Stromal cell of bone marrow (primary cell): Measurements from ENCODE around the gene RBM33.

Source experiments
- DNase-seq: peaks from one replicate; pipeline ENCODE4 v3.0.0-alpha.2; 2012; ENCODE audit warnings: low read depth

Gene RBM33

DNA sequence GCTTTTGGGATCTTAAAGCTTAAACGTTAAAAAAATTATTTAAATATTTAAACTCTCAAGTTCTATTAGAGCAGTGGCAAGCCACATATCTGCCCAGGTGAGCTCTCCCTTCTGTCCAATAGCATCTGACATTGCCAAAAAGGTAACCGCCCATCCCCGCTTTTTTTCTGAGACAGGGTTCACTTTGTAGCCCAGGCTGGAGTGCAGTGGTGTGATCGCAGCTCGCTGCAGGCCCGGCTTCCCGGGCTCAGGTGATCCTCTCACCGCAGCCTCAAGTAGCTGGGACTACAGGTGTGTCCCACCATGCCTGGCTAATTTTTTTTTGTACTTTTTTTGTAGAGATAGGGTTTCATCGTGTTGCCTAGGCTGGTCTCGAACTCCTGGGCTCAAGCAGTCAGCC is 83.2 kb downstream of the RBM33 start:
- DNase-seq = no peak

DNA sequence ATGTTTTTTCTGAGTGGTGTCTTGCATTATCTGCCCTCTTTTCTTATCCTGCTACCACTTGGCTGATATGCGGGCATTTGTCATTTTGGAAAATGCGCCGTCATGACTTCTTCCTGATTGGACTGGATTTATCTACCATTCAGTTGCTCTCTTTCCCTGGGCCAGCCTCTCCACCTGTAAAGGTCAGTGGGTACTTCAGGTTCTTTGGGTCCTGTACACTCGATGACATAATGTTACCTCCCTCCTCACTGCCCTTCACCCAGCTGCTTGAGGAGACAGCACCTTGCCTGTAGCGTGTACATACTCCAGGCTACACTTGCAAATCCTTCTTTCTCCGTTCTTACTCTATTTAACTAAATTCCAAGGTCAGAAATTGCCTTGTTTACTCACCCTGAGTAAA is 83.7 kb downstream of the RBM33 start:
- no peak for DNase-seq

DNA sequence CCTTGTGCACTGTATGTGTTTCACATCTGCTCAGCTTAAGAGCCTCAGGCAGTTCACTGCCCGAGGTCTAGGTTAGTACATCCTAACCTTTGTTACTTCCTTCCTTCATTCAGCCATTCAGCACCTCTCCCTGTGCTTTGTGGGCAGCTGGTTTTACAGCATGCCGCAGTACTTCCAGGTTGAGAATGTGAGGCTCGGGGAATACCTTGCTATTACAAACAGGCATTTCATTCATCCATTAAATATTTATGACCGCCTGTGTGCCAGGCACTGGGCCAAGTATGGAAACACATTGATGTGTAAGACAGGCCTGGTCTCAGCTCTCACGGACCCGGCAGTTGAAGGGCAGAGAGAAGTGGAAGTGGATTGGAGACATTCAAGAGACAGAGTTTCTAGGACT is 85.4 kb downstream of the RBM33 start:
- no peak for DNase-seq

DNA sequence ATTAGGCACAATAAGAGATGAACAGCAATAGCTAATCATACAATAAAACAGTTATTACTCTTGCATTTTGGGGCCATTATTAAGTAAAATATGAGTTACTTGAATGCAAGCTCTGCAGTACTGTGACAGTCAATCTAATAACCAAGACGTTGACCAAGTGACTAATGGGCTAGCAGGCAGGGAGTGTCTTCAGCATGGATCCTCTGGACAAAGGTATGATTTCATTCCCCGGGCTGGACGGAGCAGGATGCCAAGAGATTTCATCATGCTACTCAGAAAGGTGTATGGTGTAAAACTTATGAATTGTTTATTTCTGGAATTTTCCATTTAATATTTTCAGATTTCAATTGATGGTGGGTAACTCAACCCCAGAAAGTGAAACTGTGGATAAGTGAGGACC is 86.9 kb downstream of the RBM33 start:
- no peak for DNase-seq

DNA sequence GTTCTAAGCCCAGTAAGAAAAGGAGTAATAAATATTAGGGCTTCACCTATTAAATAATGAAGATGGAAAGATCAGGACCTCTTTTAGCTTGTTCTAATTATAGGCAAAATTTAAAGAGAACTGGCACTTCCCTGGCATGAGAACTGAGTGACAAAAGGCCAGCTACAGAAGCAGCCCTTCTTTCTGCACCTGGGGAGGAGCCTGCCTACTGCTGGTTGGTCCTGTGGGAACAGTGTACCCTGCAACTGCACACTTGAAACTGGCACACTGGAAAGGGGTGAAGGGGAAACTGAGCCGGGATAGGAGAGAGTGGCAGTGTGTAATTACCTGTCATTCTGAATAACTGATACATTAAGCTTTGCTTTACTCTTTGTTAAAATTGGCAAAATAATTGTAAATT is 87.4 kb downstream of the RBM33 start:
- DNase-seq = no peak

DNA sequence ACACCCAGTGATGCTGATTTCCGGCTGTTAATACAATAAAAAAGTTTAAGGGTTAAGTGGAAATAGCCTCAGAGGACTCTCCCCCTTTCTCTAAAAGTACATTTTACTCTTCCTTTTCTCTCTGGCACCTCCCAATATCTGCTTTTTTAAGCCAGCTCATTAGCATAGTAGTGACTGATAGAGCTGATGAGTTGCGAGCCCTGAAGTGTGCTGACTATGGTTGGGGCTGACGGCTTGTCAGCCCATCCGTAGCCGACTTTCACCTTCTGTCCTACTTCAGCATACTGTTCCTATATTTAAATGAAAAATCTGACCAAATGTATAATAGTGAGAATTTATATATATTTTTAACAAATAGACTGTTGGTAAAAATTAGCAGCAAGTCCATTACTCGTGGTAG is 87.8 kb downstream of the RBM33 start:
- no peak for DNase-seq

DNA sequence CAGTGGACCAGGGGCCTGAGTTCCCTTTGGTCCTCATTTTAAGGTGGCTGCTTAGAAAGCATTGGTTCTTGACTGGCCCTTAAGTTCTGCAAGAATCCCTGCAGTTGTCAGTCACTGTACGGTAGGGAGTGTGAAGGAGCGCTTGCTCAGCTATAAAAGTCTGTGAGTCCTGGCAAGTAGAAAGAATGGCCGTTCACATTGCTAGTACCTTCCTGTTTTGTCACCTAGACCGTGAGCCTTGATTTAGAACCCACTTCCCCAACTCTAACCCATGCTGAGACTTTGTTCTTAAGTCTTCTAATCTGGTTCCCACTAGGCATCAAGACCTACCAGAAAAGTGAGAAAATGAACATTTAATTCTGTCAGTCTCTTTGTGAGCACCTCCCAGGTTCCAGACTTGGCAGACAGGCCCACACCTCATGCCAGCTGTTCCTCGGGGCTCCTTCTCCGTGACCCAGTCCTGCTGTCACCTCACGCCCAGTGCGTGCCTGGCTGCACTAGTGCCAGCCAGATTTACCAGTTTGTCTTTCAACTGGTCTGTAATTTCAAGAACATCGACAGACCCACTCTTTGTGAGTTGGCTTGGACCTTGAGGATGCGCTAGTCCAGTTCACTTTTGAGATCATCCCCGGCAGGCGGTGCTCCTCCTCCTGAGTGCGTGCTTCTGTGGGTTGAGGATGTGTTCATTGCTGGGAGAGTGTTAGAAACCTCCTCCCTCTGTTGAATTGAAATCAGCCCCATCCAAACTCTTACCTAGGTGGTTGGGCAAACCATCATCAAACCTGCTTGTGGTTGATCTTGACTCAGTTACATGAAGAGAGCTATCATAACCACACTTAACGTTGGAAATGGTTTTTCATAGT is 89.4 kb downstream of the RBM33 start:
- no peak for DNase-seq

DNA sequence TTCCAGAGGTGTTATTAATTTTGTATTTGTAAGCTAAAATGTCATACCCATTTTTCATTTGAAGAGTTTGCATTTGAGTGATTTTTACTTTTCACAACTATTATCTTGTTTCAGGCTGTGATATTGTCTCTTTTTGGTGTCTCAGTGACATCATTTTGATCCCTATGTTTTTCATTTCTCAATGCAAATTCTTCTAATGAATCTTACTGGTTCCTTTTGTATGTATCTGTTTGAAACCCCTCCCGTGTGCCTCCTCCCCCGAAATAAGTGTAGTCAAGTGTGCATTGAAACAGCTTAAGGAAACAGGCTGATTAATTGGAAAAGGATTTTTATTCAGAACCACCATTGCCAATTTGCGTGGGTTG is 90.0 kb downstream of the RBM33 start:
- DNase-seq = no peak

DNA sequence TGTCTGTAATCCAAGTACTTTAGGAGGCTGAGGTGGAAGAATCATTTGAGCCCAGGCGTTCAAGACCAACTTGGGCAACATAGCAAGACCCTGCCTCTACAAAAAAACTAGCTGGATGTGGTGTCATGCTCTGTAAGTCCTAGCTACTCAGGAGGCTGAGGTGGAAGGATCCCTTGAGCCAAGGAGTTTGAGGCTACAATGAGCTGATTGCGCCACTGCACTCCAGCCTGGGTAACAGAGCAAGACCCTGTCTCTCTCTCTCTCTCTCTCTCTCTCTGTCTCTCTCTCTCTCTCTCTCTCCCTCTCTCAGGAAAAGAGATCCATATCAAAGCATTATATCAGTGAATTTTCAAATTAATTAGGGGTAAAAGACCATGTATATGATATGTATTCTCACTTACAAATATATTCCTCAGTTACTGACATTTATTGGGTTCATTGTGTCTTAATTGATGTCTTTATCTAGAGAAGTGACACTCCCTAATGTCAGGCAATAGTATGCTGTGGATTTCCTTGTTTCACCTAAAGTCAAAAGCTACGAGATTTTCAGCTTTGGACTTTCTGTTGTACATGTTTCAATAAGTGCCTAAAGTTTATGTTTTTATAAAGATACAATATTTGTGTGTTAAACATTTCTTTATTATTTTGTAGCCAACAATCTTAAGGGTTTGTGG is 91.1 kb downstream of the RBM33 start:
- no peak for DNase-seq

DNA sequence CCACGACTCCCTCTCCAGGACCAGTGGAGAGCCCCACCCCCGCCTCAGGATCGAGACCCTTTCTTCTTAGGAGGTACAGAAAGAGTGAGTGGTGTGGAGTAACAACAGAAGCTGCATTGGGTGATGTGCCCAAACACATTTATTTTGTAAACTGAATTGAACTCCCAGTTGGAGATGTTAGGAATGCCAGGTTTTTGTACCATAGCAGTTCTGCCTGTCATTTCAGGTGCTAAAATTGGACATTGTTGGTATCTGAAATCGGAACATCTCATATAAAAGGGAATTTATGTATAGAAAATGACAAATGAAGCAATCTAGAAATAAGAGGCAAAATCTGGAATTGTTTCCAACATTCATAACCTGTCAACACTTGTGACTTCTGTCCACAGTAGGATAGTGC is 93.1 kb downstream of the RBM33 start:
- DNase-seq = no peak

DNA sequence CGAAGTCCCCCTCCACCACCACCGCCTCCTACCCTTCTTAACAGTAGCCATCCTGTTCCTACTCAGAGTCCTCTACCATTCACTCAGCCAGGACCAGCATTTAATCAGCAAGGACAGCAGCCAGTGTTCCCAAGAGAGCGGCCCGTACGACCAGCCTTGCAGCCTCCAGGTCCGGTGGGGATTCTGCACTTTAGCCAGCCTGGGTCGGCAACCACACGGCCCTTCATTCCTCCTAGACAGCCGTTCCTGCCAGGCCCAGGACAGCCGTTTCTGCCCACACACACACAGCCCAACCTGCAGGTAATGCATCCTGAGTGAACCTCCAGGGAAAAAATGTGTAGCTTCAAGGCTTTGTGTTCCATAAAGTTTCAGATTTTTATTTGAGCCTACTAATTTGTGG is 93.6 kb downstream of the RBM33 start:
- DNase-seq = no peak

DNA sequence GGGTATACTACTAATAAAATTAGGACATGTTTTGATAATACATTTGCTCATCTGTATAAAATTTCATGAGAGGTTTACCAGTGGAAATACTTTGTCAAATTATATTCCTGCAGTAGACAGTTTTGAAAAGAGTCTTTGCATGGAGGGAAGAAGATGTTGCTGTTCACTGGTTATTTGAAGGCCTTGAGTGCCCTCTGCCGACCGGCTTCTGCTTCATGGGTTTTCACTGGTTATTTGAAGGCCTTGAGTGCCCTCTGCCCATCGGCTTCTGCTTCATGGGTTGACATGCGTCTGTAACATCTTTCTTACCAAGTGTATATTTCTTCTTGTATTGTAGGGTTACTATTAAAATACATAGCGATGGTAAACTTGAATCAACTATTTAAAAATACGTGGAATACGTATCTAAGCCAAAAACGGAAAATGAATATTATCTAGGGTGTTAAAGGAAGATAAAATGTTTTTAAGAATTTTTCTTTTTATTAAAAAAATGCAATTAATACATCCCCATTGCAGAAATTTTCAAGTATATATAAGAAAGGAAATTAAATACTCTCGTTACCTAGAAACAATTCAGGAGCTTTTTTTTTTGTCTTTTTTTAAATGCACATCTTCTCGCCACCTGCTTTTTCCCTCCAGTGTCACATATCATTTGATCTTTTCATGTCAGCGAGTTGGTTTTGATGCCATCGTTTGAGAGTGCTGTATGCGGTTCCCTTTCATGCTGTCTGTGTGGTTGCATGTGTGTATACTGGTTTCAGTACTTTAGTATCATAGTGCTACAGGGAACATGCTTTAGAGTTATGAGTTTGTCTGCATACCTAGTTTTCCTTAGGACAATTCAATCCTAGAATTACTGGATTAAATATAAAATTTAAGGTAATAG is 94.4 kb downstream of the RBM33 start:
- peak; percentile 66 for DNase-seq

DNA sequence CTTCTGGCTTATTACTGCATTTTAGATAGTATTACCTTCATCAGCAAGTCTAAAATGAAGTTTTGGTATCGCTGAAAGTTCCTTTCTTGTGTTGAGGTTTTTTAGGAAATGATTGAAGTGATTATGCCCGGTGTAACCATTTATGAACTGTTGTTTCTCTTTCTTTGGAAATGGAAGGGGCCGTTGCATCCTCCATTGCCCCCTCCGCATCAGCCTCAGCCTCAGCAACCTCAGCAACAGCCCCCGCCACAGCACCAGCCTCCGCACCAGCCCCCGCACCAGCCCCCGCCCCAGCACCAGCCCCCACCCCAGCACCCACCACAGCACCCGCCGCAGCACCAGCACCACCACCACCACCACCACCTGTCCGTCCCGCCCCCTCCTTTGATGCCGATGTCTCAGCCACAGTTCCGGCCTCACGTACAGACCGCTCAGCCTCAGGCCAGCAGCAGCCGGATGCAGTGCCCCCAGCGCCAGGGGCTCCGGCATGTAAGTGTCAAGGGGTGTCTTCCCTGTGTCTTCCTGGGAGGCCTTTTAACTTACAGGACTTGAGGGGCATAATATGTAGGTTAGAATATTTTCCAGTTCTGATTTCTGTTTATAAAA is 95.2 kb downstream of the RBM33 start:
- DNase-seq = no peak

DNA sequence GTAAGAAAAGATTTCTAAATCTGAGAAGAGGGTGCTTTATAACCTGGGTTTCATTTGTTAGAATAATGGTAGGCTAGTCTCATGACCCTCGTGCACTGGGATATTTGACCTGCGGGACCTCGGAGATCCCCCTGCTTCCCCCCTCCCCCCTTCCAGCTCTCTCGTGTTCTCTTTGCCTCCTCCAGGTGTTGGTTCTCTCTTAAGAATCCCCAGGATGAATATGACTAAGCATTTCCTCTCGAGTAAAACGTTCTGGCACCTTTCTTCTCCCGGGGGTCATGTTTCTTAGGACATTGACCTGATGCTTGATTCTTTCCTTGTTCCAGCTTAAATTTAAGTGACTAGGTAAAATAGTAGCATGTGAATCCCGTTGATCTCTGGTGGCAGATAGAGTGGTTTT is 96.6 kb downstream of the RBM33 start:
- no peak for DNase-seq

DNA sequence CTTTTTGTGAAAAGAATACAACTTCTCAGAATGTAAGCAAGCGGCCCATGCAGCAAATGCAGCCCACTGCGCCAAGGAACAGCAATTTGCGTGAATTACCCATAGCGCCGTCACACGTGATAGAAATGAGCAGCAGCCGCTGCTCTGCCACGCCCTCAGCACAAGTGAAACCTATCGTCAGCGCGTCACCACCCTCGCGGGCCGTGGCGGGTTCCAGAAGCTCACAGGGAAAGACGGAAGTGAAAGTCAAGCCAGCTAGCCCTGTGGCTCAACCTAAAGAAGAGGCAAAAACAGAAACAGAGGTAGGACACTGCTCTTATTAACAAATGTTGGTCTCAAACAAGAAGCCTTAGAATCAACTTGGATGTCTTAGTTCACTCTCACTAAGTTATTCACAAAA is 97.3 kb downstream of the RBM33 start:
- DNase-seq = no peak

DNA sequence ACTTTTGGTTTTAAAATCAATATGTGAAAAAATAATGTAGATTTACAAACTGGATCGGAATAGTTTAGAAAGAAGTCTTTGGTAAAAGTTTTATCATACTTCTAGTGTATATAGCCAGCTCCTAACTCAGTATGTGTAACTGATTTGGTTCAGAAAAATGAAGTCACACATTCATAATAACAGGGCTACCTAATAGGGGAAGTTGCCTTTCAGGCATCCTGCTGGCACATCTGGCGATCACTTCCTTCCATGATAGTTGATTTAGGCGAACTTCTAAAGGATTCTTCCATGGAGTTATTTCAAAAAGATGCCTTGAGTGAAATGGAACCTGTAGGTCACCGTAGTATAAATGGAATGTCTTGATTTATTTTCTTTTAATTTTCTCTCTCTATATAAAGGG is 98.7 kb downstream of the RBM33 start:
- DNase-seq = no peak

DNA sequence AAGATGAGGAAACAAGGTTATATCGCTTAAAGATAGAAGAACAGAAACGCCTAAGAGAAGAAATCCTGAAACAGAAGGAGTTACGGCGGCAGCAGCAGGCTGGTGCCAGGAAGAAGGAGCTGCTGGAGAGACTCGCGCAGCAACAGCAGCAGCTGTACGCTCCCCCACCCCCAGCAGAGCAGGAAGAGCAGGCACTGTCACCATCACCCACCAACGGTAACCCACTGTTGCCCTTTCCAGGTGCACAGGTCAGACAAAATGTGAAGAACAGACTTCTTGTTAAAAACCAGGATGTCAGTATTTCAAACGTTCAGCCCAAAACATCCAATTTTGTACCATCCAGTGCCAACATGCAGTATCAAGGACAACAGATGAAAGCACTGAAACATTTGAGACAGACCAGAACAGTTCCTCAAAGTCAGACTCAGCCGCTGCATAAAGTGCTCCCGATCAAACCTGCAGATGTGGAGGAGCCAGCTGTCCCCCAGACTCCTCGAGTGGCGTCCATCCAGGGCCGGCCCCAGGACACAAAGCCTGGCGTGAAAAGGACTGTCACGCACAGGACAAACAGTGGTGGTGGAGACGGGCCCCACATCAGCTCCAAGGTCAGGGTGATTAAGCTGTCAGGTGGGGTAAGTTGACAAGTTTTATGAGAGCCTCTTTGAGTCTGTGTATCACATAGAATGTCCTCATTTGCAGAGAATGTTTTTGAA is 100.7 kb downstream of the RBM33 start:
- no peak for DNase-seq

DNA sequence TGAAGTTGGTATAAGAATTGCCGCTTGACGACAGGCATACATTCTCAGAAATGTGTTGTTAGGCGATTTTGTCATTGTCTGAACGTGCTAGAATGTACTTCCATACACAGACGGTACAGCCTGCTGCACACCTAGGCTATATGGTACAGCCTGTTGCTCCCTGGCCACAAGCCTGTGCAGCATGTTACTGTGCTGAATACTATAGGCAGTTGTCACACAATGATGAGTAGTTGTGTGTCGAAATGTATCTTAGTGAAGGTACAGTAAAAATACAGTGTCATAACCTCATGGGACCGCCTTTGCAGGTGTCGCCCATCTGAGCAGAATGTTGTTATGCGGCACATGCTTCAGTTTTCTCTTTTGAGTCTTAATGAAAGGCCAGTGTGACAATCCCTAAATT is 101.3 kb downstream of the RBM33 start:
- DNase-seq = no peak

DNA sequence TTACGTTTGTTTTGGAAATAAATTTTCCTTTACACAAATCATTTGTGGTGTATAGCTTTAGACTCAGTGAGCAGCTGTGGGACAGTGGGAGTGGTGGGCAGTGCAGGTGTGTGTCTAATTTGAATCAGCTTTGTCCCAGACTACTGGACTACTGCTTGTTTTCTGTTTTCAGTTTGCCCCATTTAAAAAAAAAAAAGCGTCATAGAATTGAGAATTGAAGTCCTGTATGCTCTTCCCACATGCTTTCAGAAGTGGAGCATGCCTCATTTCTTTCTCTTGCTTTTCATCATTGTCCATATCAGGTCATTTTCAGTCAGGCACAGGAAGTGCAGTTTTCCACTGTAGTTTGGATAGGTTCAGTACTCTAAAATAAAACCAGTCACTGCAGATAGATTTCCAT is 101.7 kb downstream of the RBM33 start:
- DNase-seq = no peak

DNA sequence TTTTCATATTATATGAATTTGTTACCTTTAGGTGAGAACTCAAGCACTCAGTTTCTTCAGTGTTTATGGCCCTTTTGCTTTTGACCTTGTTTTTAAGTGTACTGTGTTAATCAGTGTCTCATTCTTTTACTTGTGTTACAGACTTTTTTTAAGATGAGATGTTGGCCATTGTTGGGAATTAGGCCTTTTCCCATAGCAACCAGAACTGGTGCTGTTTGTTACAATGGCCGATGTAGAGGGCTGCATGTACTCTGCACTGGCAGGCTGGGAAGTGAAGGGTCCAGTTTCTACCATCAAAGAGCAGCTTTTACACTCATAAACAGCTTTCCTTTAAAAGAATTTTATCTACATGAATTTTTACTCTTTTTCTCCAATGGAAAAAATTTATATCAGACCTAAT is 102.7 kb downstream of the RBM33 start:
- DNase-seq = no peak

DNA sequence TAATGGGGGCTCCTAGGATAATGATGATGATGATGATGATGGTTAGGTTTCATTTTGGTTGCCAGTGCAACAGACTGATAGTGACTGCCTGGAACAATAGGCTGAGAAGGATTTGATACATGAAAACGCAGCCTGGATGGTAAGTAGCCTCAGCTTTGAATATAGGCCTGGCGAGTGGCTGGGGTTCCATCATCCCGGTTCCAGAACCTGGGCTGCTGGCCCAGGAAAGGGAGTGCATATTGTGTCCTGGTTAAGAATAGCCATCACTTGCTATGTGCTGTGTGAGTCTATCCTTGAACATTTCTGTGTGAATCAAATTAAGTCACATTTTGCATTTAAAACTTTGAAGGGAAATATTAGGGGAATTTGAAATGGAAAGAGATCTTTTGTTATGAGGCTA is 105.1 kb downstream of the RBM33 start:
- DNase-seq = no peak
